ENCODE results near the gene UVRAG. TPM values are rescaled to one million over a fixed set of nuclear protein-coding genes. Genes with fewer than 3 reads are reported as not detected.

Gene UVRAG
- total and polyA plus RNA-seq, 8 donors = 4.7 to 55.5 (median 20.5) TPM

GRCh38 chr11:76184551-76184993 is 369.6 kb downstream of the UVRAG start:
- H3K27ac ChIP-seq = no peak overlapping the region
- peak in 1 of 2 donors; percentile 40 for DNase-seq
- no peaks in the 10 kb centered on the region for H3K36me3 ChIP-seq
- no peaks in the 10 kb centered on the region for H3K27me3 ChIP-seq
- TF ChIP-seq EP300 (IDR thresholded peaks at IDR 0.05) (no peak), CTCF (IDR thresholded peaks at IDR 0.05) (no peak), POLR2A (IDR thresholded peaks at IDR 0.05) (no peak), POLR2AphosphoS5 (IDR thresholded peaks at IDR 0.05) (no peak)
- intact Hi-C loops (cut with DNase I; ENCODE audit: low total_unique reads) = no loop called here
- no peaks in the 10 kb centered on the region for H3K9me3 ChIP-seq
- 32 to 62% (median 49%) methylated on average over 4 to 7 of the region's 7 CpGs for WGBS, 5 donors
- no peak overlapping the region for H3K4me3 ChIP-seq
- peaks cover 11 to 18% (median 17%) of the 10 kb centered on the region in 4 donors for H3K4me1 ChIP-seq

GRCh38 chr11:76185511-76185910 is 370.5 kb downstream of the UVRAG start:
- no peak for TF ChIP-seq CTCF (IDR thresholded peaks at IDR 0.05)
- TF ChIP-seq POLR2A (IDR thresholded peaks at IDR 0.05) = no peak
- no peak for TF ChIP-seq POLR2AphosphoS5 (IDR thresholded peaks at IDR 0.05)
- TF ChIP-seq EP300 (IDR thresholded peaks at IDR 0.05) = no peak
- 75 to 92% (median 89%) methylated on average over 10 of the region's 10 CpGs for WGBS, 5 donors
- Histone ChIP-seq H3K4me3 (no peak overlapping the region), H3K27ac (peak overlapping the region in 3 of 5 donors; percentile 11 to 43 (median 27)), H3K4me1 (peaks cover 11 to 18% (median 17%) of the 10 kb centered on the region in 4 donors), H3K27me3 (no peaks in the 10 kb centered on the region), H3K36me3 (no peaks in the 10 kb centered on the region), H3K9me3 (no peaks in the 10 kb centered on the region)
- intact Hi-C loops (cut with DNase I; ENCODE audit: low total_unique reads) = no loop called here
- no peak for DNase-seq

- Histone ChIP-seq H3K9me3 (no peaks in the 10 kb centered on the region), H3K4me3 (no peak overlapping the region), H3K27ac (peak overlapping the region in 3 of 5 donors; percentile 11 to 43 (median 27)), H3K4me1 (peaks cover 11 to 18% (median 17%) of the 10 kb centered on the region in 4 donors), H3K27me3 (no peaks in the 10 kb centered on the region), H3K36me3 (no peaks in the 10 kb centered on the region)
- peak in 1 of 2 donors; percentile 78 for DNase-seq
- WGBS, 5 donors = 54 to 73% (median 66%) methylated on average over 15 of the region's 15 CpGs
- TF ChIP-seq POLR2AphosphoS5 (IDR thresholded peaks at IDR 0.05) (no peak), CTCF (IDR thresholded peaks at IDR 0.05) (no peak), POLR2A (IDR thresholded peaks at IDR 0.05) (no peak), EP300 (IDR thresholded peaks at IDR 0.05) (no peak)
- intact Hi-C loops (cut with DNase I; ENCODE audit: low total_unique reads) = no loop called here
Measured at GRCh38 chr11:76185931-76186401, 371.0 kb downstream of the UVRAG start.

GRCh38 chr11:76186776-76187279 is 371.8 kb downstream of the UVRAG start:
- intact Hi-C loops (cut with DNase I; ENCODE audit: low total_unique reads) = no loop called here
- H3K27ac ChIP-seq = no peak overlapping the region

More at GRCh38 chr11:76186776-76187279, 371.8 kb downstream of the UVRAG start:
- Histone ChIP-seq H3K4me1 (peaks cover 11 to 18% (median 17%) of the 10 kb centered on the region in 4 donors), H3K36me3 (no peaks in the 10 kb centered on the region), H3K9me3 (no peaks in the 10 kb centered on the region), H3K4me3 (no peak overlapping the region), H3K27me3 (no peaks in the 10 kb centered on the region)
- peak in 1 of 2 donors; percentile 59 for DNase-seq
- TF ChIP-seq CTCF (IDR thresholded peaks at IDR 0.05) = no peak
- no peak for TF ChIP-seq EP300 (IDR thresholded peaks at IDR 0.05)
- WGBS, 5 donors = 69 to 81% (median 74%) methylated on average over 15 to 21 of the region's 21 CpGs

All from stomach (tissue), 9 donors.